ENCODE data around the gene FSD1.
A peak's percentile ranks its signal among the peaks of the same experiment; 100 is the strongest.

The FSD1 gene

DNA sequence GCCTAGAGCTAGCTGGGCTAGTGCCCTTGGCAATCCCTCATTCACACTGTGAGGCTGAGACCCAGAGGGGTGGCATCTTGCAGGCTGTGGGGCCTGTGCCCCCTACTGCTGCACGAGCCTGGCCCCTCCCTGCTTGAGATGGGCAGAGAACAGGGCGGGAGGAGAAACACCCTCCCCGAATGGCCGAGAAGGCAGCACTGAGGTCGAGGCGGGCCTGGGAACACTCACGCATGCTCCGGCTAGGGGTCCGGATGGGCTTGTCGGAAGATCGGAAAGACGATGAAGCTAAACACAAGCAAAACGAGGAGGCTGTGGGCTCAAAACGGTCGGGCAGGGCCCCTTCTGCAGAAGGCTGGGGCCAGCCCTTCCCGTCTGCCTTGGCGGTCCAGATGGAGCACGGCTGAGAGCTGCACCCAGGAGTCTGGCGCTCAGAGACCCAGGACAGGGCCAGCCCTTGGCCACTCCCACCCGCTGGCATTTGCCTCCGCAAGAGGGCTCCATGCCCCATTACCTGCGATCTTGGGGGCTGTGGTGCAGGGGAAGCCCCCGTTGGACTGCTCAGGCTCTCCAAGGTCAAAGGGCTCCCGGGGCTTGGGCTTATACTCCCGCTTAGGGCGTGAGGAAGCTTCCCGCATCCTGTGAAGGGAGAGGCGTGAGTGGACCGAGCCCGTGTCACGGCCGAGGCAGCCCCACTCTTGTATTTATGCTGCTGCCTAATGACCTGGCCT is 57.9 kb downstream of the FSD1 start:
- DNase-seq: no peak

DNA sequence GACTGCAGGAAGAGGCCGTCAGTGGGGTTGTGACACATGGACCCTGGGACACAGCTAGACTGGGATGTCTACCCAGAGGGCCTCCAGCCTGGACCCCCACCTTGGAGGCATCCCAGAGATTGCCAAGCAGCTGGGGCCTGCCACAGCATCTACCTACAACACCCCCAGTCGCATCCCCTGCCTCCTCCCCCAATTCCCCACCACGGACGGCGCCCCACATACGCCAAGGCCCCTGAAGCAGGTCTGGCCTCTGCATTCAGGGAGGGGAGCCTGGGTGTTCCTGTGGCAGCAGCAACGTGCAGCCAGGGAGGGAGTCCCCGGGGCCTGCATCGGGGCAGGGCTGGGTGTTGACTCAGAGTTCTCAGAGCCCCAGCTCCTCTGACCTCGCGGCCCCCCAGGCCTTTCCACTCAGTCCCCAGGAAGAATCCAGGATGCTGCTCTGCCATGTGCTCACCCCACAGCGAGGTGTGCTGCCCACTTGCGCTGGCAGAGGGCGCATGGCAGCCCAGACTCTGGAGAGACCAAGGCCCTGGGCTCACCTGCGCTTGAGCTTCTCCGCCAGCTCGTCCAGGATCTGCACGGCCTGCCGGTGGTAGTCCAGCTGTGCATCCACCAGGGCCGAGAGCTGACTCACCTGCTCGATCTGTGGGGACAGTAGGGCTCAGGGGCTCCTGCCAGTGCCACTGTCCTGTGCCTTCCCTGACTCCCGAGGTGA is 58.6 kb downstream of the FSD1 start:
- DNase-seq: no peak

DNA sequence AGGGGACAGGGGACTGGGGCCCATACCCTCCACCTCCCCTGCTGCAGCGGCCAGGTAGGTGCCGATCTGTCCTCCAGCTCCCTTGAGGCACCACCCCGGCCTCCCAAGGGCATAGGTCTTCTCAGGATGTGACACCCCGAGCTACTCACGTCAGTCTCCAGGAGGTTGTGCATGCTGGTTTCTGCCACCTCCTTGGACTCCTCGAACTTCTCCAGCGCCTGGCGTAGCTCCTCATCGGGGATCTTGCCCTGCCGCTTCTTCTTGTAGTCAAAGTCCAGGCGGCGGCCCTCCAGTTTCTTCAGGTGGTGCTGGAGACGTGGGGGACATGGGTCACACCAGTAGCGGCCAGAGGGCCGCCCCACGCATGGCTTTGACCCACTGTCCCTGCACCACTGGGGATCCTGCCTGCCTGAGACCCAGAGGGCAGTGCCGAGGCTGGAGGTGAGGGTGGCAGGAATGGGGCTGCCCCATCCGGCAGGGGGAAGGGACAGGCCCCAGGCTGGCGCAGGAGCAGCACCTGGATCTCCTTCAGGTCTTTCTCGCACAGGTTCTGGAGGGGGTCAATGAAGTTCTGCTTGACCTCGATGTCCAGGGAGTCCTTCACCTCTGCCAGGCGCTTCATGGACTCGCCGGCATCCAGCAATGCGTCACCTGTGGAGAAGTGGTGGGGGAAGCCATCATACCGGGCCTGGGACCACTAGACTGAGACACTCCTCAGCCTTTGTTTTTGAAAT is 59.3 kb downstream of the FSD1 start:
- DNase-seq: no peak

DNA sequence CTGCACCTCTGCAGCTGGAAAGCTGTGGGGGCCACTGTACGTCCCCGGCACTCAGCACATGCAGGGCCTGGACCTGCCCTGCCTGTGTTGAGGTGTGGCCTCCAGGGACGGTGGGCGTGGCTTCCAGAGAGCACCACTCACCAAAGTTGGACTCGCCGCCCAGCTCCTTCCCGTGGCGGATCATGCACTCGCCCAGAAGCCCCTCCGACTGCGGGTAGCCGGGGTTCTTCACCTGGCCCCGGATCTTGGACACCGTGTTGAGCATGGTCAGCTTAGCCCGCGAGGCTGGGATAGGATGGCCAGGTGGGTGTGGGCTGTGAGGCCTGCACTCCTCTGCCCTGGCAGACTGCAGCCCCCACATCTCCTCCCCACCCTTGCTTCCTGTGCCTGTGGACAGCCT is 60.9 kb downstream of the FSD1 start:
- DNase-seq: no peak

DNA sequence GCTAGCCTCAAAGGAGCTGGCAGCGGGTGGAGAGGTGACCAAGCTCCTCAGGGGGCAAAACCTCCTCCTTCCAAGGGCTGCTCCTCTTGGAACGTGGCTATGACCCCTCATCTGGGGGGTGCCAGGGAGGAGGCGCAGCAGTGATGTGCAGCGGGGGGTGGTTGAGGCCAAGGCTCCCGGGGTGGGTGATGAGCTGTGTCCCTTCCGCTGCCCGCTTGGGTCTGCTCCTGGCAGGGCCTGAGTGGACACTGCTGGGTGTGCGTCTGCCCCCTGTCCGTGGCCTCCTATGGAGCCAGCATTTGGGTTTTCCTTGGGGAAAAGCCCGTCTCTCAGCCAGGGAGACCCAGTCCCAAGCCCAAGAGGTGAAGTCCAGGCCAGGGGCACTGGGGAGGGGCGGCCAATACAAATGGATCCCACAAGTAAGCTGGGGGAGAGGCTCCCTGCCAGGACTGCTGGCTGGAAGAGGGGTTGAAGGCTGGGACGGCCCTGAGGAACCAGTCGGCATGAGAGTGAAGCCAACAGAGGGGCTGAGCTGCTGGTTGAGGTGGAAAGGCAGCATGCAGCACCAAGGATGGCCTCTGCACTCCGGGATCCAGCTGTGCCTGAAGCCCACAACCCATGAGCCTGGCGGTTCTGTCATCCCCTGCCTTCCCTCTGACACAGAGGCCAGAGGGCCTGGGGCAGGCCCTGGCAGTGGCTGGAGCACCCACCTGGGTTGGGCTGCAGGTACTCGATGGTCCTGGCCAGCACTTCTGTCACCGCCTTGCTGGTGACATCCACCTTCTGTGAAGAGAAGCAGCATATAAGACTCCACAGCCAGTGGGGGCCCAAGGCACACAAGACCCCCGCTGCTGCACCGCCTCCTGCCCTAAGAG is 61.6 kb downstream of the FSD1 start:
- no peak for DNase-seq

DNA sequence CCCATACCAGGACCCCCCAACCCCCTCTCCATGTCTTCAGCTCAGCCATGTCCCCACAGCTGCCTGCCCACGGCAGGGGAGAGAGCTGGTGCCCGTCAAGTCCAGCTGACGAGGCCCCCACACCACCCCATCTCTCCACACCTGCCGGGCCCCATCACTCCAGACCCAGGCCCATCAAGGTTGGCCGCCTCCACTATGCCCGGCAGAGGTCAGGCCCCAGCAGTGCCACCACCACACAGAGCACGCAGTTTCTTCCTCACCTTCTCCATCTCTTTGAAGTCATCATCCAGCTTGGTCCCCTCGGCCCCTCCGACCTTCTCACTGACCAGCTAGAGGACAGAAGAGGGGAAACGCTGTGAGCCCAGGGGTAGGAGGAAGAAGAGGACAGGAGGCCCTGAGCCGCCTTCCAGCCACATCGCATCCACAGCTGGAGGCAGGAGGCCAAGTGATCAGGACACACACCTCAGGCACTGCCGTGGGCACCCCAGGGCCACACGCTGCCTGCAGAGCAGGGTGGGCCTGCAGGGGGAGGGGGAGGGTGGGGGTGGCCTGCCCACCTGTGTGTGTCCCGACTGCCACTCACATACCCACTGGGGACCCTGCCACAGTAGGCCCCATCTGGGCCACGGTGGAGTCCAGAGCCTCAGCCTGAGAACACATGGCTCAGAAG is 62.4 kb downstream of the FSD1 start:
- DNase-seq: no peak

DNA sequence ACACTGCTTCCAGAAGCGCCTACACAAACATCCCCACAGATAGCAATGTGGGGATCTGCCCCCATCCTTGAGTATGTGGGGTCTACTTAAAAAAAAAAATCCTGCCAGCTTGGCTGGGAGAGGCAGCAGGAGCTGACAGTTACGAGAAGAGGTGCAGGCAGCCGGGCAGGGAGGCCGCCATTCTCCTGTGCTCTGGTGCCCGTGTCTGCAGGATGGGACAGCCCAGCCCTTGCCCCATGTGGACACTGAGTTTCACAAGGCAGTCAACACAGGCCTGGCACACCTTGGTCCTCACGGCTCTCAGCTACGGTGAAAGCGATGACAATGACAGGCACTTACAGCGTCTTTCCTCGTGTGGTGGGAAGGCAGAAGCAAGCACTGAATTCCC is 62.9 kb downstream of the FSD1 start:
- DNase-seq: no peak

DNA sequence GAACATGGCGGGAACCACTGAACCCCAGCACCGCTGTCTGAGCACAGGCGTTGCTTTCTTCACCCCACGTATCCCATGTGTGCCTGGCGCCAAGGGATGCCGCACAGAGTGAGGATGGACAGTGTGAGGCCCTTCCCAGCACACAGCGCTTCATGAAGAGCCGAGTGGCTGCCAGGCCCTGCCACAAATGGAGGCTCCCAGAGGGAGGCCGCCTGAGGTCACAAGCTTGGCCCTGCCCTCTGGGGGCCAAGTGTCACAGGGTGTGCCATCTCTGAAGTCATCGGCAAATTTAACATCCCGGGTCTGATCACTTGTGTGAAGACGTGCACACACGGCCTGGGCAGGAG is 63.4 kb downstream of the FSD1 start:
- DNase-seq: no peak

DNA sequence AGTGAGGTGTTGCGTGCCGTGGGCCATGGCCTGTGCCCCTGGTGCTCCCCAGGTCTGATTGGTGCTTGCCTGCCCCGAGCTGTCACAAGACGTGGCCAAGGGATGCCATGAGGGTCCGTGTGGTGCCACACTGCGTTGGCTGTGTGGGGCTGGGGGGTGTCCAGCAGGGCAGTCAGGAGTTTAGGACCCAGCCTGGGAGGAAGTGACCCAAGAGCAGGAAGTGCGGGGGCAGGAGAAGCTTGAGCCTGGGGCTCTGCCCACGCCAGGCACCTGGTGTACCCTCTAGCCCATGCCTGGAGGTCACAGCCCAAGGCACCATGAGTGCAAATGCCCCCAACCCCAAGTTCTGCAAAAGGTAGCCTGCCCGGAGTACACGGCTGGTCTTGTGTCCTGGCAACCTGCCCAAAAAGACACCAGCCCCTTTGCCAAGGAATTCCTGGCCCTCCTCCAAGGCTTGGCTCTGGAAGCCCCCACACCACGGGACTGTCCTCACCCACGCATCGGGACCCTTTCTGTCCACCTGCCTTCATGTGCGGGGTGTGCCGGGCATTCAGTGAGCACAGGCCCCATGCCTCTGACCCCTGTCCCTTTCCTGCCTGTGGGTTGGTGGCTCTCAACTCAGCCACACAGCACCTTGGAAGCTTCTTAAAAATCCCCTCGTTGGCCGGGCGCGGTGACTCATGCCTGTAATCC is 63.9 kb downstream of the FSD1 start:
- no peak for DNase-seq

DNA sequence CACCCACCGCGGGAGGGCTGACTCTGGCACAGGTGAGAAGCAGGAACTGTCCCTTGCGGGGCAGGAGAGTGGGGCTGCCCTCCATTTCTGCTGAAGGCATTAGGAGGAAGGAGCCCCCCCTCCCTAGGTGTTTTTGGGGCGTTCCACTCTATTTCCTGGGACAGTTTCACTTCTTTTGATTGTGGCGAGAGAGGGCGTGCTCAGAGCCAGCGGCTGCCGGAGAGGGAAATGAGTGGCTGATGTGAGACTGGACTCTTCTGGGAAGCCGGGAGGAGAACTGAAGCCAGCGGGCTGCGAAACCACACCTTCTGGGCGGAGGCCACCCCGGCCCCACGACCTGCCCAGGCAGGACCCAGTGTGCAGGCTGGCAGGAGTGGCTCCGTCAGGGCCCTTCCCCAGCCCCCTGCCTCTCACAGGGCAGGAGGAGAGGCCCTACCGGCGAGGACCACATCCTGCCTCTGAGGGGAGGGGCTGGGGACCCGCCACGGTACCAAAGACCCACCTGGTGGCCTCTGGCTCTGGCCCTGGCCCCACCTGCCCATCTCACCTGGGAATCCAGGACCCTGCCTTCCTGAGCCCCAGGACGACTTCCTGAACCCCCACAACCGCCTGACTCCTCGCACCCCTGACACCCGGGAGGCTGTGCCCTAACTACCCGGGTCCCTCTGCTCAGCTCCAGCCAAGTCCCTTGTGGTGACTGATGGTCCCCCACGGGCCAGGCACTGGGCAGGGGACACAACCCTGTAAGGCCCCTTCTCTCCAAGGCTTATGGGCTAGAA is 64.9 kb downstream of the FSD1 start:
- peak in 10 of 51 donors; percentile 12 to 38 (median 24) for DNase-seq

DNA sequence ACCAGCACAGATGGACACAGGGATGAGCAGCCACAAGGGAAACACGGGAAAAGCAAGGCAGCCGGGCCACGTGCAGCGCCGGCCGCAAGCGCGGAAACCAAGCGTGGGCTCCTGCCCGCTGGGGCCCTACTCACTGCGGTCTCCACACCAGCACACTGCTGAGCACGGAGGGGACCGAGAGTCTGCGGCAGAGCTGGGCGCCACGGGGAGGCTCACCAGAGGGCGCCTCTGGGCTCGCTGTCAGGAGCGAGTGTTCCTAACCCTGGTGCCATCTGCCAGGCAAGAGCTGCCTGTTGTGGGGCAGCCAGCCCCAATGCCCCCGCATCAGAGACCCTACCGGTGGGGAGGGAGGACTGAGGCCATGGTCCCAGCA is 65.5 kb downstream of the FSD1 start:
- peak in 37 of 51 donors; percentile 6 to 76 (median 47) for DNase-seq

DNA sequence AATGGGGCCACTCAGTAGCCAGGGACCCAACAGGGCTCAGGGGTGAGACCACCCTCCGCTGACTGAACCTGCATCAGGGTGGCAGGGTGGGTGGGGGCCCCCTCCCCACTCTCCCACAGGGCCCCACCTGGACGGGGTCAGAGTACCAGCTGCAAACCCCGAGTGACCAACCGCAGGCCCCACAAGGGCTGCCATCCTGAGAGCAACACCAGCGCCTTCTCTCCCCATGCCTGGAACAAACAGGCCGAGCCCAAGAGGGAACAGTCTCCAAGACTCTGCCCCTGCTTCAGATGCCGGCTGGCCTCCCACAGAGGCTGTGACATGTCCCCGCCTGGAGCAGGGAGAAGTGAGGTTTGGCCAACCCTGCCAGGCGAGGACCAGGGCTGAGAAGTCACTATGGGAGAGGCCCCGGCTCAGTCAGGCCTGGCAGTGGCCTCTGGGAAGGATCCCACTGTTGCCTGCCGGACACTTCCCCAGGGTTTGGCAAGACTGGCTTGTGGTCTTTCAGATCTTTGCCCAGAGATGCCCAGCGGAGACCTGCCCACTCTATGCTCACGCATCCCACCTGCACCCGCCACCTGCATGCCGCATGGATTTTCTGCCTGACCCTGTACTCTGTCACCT is 66.1 kb downstream of the FSD1 start:
- DNase-seq: no peak

DNA sequence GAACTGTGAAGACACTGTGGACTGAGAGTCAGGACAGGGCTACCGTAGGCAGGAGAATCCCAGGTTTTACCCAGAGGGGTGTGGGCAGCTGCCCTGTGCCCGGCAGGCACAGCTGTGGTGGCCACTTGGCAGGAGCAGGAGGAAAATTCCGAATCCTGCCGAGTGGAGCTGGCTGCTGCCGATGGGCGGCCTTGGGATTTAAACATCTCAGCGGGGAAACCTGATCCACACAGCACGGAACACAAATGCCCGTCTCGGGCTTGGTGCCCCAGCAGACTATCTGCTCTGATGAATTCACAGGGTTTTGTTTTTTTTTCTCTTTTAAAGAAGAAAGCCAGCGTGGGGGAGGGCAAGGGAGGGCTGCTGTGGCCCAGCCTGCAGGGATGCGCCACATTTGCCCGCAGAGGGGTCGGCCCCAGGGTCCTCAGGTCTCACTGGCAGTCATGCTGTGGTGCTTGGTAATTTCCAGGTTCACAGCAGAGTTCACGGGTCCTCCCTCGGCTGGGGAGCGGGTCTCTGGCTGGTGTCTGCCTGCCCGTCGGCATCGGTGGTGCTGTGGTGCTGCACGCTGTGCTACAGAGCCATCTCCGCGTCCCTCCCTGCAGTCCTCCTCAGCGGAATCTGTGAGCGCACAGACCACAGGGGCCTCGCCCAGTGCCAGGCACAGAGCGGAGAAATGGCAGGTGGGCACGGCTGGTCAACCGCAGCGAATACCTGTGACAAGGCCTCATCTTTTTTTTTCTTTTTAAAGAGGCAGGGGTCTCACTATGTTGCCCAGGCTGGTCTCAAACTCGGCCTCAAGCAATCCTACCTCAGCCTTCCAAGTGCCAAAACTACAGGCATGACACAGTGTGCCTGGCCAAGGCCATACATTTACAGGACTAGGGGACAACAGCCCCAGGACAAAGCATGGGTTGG is 67.1 kb downstream of the FSD1 start:
- DNase-seq: peak in 10 of 51 donors; percentile 10 to 46 (median 30)

DNA sequence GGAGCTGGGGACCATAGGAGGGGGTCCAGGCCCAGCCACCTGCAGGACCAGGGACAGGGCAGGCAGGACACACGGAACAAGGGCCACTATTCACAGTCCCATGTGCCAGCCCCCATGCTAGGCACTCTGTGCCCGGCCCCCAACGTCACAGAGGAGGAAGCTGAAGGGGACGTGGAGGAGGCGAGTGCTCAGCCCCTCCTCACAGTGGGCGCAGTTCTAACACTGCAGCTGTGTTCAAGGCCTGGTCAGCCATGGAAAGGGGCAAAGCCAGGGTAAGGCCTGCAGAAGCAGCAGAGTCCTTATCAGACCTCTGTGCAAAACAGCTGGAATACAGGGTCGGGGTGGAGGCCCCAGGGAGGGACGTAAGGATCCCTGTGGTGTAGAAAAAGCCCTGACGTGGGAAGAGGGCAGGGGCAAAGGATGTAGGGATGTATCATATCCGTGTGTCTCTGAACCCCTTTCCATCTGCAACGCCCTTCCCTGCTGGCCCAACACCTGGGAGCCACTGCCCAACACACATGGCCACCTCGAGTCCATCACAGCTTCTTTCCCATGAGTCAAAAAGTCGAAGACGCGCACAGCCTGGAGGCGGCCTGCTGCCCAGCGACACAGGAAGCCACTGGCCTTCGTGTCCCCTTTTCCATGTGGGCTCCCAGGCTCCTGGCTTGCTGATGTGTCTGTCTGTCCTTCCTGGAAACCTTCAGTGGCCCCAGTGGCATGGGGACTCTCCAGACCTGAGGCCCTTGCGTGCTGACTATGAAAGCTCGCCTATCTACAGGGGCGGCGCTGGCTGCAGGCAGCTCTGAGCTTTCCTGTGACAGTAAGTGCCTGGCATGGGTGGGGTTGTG is 68.0 kb downstream of the FSD1 start:
- DNase-seq: peak in 1 of 51 donors; percentile 11

DNA sequence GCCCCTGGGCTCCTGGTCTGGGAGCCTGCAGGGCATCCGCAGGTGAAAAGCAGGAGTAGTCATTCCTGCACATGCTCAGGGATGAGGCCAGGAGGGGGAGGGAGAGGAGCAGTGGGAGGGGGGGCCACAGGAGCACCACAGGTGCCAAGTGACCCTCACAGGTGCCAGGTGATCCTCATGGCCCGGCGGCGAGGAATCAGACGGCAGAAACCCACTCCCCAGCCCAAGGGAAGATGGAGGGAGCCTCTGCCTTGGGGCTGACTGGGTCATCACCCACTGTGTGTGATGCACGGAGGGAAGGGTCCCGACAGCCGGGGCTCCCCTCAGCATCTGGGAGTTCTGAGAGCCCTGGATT is 68.6 kb downstream of the FSD1 start:
- DNase-seq: no peak

All from hypothalamus (tissue), 51 donors.